Kidney capillary endothelial cell (primary cell): ENCODE results near the gene ANKRD13D.
"Not testable (repeated sequence)": the region's sequence is repeated elsewhere in the genome, so short reads cannot be mapped to it uniquely, and the experiment has no call there.

Experiments used
- DNase-seq: peaks from one replicate; pipeline ENCODE4 v3.0.0-alpha.2; 2018; ENCODE audit warnings: low spot score

The ANKRD13D gene

GRCh38 chr11:67289226-67289650 is at the start of gene ANKRD13D:
Gene ANKRD13D (plus strand): TSS chr11:67289303. CDS start chr11:67289461, 158 bp downstream.
- DNase-seq, result no peak

GRCh38 chr11:67239783-67240575 is 49.1 kb upstream of the ANKRD13D start:
- DNase-seq, result peak; percentile 99

DNA sequence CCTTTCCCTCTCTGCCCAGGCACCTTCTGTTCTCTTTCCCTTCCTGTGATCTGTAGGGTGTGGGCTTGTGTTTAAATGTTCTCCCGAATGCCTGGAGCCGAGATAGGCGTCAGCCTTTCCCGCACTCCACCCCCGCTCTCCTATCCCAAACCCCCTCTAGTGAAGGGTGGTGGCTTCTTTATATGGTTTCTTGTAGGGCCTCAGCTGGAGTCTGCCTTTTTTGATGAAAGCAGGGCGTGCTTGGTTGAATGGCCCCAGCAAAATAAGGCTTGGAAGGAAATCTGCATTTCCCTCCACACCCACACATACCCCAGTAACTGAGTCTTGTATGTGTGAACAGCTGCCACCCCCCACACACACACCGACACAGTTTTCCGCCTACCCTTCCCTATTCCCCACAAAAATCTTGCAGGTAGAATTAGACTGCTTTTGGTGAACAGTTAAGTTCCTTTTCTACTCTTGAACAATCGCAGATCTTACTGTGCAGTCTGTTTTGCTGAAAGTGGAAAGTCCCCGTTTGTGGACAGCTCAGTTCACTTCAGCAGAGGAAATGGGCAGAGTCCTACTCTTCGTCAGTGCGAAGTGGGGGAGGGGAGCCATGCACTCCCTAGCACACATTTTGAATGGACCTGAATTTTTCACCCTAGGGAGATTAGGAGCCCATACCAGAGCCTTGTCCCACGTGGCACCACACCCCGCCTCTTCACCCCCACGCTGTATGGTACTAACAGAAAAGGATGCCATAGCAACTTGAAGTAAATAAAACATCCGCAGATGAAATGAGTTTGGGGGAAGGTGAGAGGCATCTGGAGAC is 48.3 kb upstream of the ANKRD13D start:
- peak; percentile 48 for DNase-seq

DNA sequence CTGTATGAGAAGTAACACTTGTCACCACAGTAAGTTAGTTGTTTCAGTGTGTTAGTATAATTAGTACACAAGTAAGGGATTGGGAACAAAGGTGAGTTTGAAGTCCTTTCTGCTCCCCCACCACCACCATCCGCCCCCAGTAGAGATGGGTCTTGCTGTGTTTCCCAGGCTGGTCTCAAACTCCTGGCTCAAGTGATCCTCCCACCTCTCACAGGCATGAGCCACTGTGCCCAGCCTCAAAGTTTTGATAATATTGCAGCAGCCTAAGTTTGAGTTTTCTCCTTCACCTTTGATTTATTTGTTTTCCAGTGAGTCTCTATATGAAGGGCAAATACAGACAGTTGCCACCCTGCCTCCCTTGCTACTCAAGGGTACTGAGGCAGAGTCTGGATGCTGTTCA is 46.6 kb upstream of the ANKRD13D start:
- DNase-seq, result no peak

- DNase-seq, result no peak
These were observed 46.1 kb upstream of the ANKRD13D start for GRCh38 chr11:67243051-67243450.

- no peak for DNase-seq
These were observed 44.1 kb upstream of the ANKRD13D start for GRCh38 chr11:67245046-67245445.

DNA sequence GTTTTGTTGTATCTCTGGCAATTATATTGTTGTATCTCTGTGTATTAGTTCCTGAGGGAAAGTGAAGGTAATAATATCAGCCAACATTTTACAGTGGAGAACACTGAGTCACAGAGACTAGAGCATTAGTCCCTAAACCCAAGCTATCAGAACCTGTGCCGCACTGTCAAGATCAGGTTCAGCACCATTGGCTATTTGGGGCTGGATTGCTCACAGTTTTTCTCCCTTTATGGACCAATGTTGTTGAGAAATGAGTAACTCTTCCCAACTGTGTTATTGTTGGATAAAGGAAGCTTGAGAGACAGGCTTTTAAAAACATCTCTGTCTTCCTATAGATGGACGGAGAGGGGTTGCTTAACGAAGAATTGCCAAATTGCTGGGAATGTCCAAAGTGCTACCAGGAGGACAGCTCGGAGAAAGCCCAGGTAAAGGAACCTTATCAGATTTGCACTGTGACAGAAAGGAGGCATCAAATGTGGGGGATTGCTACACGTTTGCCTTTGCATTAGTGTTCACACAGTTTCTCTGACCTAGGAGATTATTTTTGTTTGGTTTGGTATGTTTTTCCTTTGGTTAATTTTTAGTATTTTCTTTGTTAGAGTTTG is 41.1 kb upstream of the ANKRD13D start:
- DNase-seq, result no peak

- DNase-seq, result no peak
These were observed 40.5 kb upstream of the ANKRD13D start for GRCh38 chr11:67248653-67249052.

DNA sequence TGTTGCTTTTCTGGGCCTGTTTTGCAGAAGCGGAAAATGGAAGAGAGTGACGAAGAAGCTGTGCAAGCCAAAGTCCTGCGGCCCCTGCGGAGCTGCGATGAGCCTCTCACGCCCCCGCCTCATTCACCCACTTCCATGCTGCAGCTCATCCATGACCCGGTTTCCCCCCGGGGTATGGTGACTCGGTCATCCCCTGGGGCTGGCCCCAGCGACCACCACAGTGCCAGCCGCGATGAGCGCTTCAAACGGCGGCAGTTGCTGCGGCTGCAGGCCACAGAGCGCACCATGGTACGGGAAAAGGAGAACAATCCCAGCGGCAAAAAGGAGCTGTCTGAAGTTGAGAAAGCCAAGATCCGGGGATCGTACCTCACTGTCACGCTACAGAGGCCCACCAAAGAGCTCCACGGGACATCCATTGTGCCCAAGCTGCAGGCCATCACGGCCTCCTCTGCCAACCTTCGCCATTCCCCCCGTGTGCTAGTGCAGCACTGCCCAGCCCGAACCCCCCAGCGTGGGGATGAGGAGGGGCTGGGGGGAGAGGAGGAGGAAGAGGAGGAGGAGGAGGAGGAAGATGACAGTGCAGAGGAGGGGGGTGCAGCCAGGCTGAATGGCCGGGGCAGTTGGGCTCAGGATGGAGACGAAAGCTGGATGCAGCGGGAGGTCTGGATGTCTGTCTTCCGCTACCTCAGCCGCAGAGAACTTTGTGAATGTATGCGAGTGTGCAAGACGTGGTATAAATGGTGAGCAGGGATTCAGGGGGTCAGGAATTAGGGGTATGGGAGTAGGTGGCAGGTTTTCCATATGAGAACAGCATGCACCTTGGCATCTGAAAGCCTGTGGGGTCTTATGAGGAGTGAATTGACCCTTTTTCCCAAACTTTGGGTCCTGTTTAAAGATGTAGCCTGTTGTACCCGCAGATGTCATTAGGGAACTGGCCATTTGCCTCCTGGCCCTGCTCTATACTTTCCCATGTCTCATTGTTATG is 38.8 kb upstream of the ANKRD13D start:
- DNase-seq, result no peak

DNA sequence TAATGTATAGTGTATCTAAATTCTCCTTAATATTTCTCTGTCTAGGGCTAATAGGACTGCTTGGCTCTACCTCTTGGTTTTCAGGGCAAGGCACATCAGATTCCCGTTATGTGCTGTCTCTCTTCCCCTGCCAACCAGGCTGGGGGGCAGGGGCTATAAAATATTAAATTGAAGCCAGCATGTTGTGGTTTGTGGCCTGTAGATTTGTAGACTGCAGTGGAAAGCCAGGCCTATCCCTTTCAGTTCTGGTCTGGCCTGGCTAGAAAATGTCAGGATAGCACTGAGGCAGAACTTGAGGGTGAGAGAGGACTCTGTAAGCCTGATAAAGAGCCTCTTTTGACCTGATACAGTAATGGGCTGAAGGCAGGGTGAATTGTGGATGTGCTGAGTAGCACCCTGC is 37.3 kb upstream of the ANKRD13D start:
- DNase-seq, result no peak

- no peak for DNase-seq
These were observed 36.3 kb upstream of the ANKRD13D start for GRCh38 chr11:67252831-67253239.

DNA sequence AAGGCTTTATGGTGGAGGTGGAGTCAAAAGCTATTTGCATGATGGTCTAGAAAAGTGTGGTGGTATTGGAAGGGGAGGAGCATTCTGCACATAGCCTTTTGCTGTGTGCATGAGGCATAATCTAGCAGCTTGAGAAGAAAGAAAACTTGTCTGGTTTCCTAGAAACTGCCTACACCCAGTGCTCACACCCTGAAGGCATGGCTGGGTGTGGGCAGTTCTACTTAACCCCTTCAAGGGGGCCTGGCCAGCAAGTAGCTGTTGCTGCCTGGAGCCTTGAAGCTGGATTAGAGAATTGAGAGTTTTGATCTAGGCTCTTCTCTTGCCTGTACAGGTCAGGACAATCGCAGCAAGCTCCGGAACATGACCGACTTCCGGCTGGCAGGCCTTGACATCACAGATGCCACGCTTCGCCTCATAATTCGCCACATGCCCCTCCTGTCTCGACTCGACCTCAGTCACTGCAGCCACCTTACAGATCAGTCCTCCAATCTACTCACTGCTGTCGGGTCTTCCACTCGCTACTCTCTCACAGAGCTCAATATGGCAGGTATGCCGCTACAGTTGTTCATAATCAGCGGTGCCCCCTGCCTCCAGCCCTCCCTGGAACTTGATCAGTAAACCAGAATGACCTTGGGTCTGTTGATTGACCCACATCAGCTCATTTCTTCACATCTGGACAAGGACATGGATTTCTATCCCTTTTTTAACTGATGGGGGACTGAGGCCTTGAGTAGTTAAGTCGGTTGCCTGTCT is 35.1 kb upstream of the ANKRD13D start:
- no peak for DNase-seq

- no peak for DNase-seq
These were observed 34.3 kb upstream of the ANKRD13D start for GRCh38 chr11:67254798-67255197.

GRCh38 chr11:67255353-67255752 is 33.8 kb upstream of the ANKRD13D start:
- no peak for DNase-seq

DNA sequence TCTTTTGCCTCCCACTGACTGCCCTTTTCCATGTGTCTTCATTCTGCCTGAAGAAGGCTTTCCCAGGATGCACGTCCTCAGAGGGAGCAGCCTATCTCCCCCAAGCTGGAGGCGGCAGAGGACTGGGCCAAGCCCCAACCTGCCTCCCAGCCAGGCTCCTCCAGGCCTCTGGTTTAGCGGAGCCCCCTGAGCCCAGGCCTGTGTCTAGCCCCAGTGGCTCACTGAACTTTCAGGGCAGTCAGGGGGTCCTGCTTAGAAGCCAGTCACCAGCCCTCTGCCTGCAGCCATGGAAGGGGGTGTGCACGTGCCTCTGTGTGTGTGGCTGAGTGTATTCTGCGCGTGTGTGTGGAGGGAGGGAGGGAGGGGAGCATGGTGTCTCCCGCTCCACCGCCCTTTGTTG is 33.2 kb upstream of the ANKRD13D start:
- DNase-seq, result no peak

DNA sequence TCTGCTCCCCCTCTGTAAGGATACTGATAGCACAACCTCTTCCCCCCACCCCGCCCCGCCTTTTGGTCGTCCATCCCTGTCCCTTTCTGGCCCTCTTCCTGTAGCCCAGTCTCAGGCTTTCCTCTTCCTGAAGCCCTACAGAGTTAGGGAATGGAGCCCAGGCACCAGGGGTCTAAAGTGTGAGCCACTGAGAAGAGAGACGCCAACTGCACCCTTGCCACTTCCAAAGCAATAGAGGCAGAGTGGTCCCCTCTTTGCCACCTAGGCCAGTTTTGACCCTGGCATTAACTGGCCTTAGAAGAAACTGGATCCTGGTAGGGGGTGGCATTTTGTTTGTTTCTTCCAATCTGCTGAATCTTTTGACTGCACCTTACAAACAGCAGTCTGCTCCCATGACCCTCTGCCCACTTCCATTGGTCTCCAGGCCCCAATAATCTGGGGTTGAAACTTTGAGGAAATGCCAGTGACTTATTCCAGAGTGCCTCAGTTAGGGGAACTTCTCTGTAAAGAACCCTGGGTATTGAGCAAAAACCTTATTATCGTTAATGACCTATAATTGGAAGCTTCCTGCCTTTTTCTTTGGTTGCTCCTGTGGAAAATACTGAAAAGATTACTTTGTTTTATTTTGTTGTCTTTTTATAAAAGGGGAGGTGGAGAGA is 32.5 kb upstream of the ANKRD13D start:
- no peak for DNase-seq

GRCh38 chr11:67260406-67260805 is 28.7 kb upstream of the ANKRD13D start:
- no peak for DNase-seq

DNA sequence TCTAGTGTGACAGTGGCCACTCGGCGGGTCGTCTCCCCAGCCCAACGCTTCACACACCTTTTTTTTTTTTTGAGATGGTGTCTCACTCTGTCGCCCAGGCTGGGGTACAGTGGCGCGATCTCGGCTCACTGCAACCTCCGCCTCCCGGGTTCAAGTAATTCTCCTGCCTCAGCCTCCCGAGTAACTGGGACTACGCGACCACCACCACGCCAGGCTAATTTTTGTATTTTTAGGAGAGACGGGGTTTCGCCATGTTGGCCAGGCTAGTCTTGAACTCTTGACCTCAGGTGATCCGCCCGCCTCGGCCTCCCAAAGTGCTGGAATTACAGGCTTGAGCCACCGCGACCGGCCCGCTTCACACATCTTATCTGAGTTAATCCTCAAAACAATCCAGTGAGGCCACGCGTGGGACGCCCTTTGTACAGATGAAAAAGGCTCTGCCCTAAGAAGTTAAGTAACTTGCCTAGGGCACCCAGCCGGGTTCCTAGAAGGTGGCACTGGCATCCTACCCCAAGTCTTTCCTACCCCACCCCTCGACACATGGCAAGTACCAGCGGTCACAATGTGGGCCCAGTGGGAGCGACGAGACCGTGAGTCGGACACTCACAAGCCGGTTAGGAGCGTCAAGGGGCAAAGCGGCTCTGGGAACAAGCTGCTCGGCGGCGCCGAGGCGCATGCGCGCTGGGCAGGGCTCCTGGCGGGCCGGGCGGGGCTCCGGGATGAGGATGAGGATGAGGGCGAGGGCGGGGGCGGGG is 28.0 kb upstream of the ANKRD13D start:
- not testable (repeated sequence) for DNase-seq

- DNase-seq, result no peak
These were observed 27.5 kb upstream of the ANKRD13D start for GRCh38 chr11:67261640-67261945.
